B cell (primary cell): ENCODE measurements around the gene SLC25A25. TPM values are rescaled to one million over a fixed set of nuclear protein-coding genes. Genes with fewer than 3 reads are reported as not detected.

Experiments
- ATAC-seq: fragments of 200-7000 bp; cut with Tn5 transposase; one replicate; pipeline ENCODE4 v1.10.0; 2021; ENCODE audit warnings: low read depth, mild to moderate bottlenecking, moderate number of reproducible peaks, moderate library complexity
- CTCF ChIA-PET: fragments of 350-600 bp; sonication (Branson Sonifier 250); formaldehyde crosslinking; loops from one replicate; lab custom pipeline; 2021; ENCODE audit warnings: antibody characterized with exemption, inconsistent platforms; lab: Charles Lee
- POLR2A ChIA-PET: fragments of 350-600 bp; sonication (Branson Sonifier 250); formaldehyde crosslinking; loops from one replicate; lab custom pipeline; 2021; ENCODE audit warnings: antibody characterized with exemption; lab: Charles Lee
- DNase-seq: peaks from one replicate; pipeline ENCODE4 v3.0.0; 2013
- H2AFZ ChIP-seq: 2 replicates; pipeline ENCODE4 v1.6.1; 2012; ENCODE audit warnings: mild to moderate bottlenecking, low read depth, low read length; ENCODE audit not compliant: insufficient read depth, poor library complexity, severe bottlenecking
- H3K27ac ChIP-seq, 2 donors: 1 replicate in 1 of 2; 2 replicates in 1 of 2; pipeline ENCODE4 v1.5.1; 2012 to 2013; ENCODE audit warnings: low read length in 2 of 2, mild to moderate bottlenecking in 2 of 2, moderate library complexity in 1 of 2
- H3K27me3 ChIP-seq, 4 experiments: fragments of 200-600 bp in 1 of 4; sonication (generic) in 1 of 4; replicated peaks in 1 of 4; 1 replicate in 2 of 4; 2 replicates in 2 of 4; pipeline versions ENCODE4 v1.6.1 to v1.7.0; 2013 to 2016; ENCODE audit warnings: low read length in 3 of 4, mild to moderate bottlenecking in 2 of 4, mixed read lengths in 1 of 4, moderate library complexity in 1 of 4; ENCODE audit not compliant: insufficient read depth in 4 of 4, control insufficient read depth in 3 of 4; ENCODE audit errors: control extremely low read depth in 1 of 4
- H3K36me3 ChIP-seq, 2 experiments: replicated peaks in 1 of 2; 1 replicate in 1 of 2; 2 replicates in 1 of 2; pipeline versions ENCODE4 v1.6.1 to v1.7.1; 2013; ENCODE audit warnings: low read length in 1 of 2; ENCODE audit not compliant: insufficient read depth in 2 of 2, control insufficient read depth in 1 of 2; ENCODE audit errors: control extremely low read depth in 1 of 2, extremely low read depth in 1 of 2
- H3K4me1 ChIP-seq, 2 donors: fragments of 200-600 bp in 1 of 2; sonication (generic) in 1 of 2; 1 replicate in 1 of 2; 2 replicates in 1 of 2; pipeline versions ENCODE4 v1.5.1 to v1.6.1; 2013 to 2017; ENCODE audit warnings: low read length in 2 of 2; ENCODE audit not compliant: control insufficient read depth in 2 of 2, insufficient read depth in 2 of 2
- H3K4me2 ChIP-seq: replicated peaks from 2 replicates; pipeline ENCODE3; 2012; ENCODE audit warnings: mild to moderate bottlenecking, low read depth, low read length; ENCODE audit not compliant: poor library complexity, severe bottlenecking
- H3K4me3 ChIP-seq, 5 experiments: fragments of 200-600 bp in 1 of 5; sonication (generic) in 1 of 5; 1 replicate in 3 of 5; 2 replicates in 2 of 5; pipeline versions ENCODE4 v1.5.1 to v1.7.0; 2011 to 2016; ENCODE audit warnings: low read length in 4 of 5, mild to moderate bottlenecking in 4 of 5, low read depth in 2 of 5, control low read depth in 1 of 5, moderate library complexity in 1 of 5; ENCODE audit not compliant: insufficient read depth in 1 of 5; ENCODE audit errors: control extremely low read depth in 1 of 5, extremely low read depth in 1 of 5
- H3K79me2 ChIP-seq: fragments of 200-600 bp; sonication (generic); one replicate; pipeline ENCODE4 v1.6.0; 2016; ENCODE audit warnings: low read length; ENCODE audit not compliant: control insufficient read depth, insufficient read depth
- H3K9ac ChIP-seq: fragments of 200-600 bp; sonication (generic); 2 replicates; pipeline ENCODE4 v1.6.1; 2017; ENCODE audit warnings: mild to moderate bottlenecking, low read length, moderate library complexity
- H3K9me3 ChIP-seq, 3 donors: one replicate each; pipeline versions ENCODE4 v1.6.1 to v1.7.1; 2013; ENCODE audit warnings: low read length in 2 of 3; ENCODE audit not compliant: control insufficient read depth in 2 of 3, insufficient read depth in 1 of 3; ENCODE audit errors: control extremely low read depth in 1 of 3
- H4K20me1 ChIP-seq: 2 replicates; pipeline ENCODE4 v1.6.0; 2012; ENCODE audit warnings: mild to moderate bottlenecking, low read length; ENCODE audit not compliant: insufficient read depth, control insufficient read depth, poor library complexity, severe bottlenecking
- H3K27ac Mint-ChIP-seq: one replicate; pipeline ENCODE4 v1.8.0; 2021; ENCODE audit warnings: mixed read lengths
- H3K27me3 Mint-ChIP-seq: one replicate; pipeline ENCODE4 v1.8.0; 2021; ENCODE audit warnings: mixed read lengths
- H3K4me1 Mint-ChIP-seq: one replicate; pipeline ENCODE4 v1.8.0; 2021; ENCODE audit warnings: mixed read lengths
- H3K4me3 Mint-ChIP-seq: one replicate; pipeline ENCODE4 v1.8.0; 2021; ENCODE audit warnings: mixed read lengths
- H3K9me3 Mint-ChIP-seq: one replicate; pipeline ENCODE4 v1.8.0; 2022; ENCODE audit warnings: mixed read lengths; ENCODE audit not compliant: insufficient read depth
- CTCF ChIP-seq: fragments of 200-600 bp; IDR thresholded peaks from one replicate; pipeline ENCODE4 v1.8.0; 2022; ENCODE audit warnings: antibody characterized with exemption, mild to moderate bottlenecking
- EZH2 ChIP-seq: IDR thresholded peaks from 2 replicates; pipeline ENCODE4 v1.6.1; 2012; ENCODE audit warnings: borderline replicate concordance, low read depth, mild to moderate bottlenecking, moderate library complexity, low read length; ENCODE audit not compliant: insufficient read depth, poor library complexity, severe bottlenecking
- WGBS: methylation state at CpG from one replicate; pipeline ENCODE4 v1.1.5; 2013; ENCODE audit warnings: missing lambda C conversion rate; ENCODE audit not compliant: insufficient coverage; 5-methylcytosine and 5-hydroxymethylcytosine counted together
- intact Hi-C: fragments of 100-400 bp; cut with micrococcal nuclease; formaldehyde crosslinking; loops from one replicate; pipeline ENCODE4 v1.10.0; 2022
- polyA plus RNA-seq: library from polyadenylated mRNA; depleted of rRNA; stranded (reverse); fragments of >200 nt; gene quantifications from 2 replicates; pipeline ENCODE4 v1.2.3, GENCODE V29; 2012
- total RNA-seq, 2 donors: library from RNA; stranded (reverse); fragments of 120-200 nt in 1 of 2; gene quantifications; 1 replicate in 1 of 2; 2 replicates in 1 of 2; pipeline versions ENCODE4 v1.2.3 to v1.2.4, GENCODE V29; 2013 to 2022

SLC25A25 gene
- total and polyA plus RNA-seq, 2 donors (not counting 1 experiment from before 2014, with no cell fraction given) = 12.1 to 18.6 TPM

GRCh38 chr9:128057724-128058409, 10.2 kb upstream of the SLC25A25 start:
- no peaks in the 10 kb centered on the region for H3K27me3 Mint-ChIP-seq
- Histone ChIP-seq H3K9ac (no peak overlapping the region), H3K4me3 (no peak overlapping the region), H3K27ac (no peak overlapping the region), H2AFZ (no peak overlapping the region), H3K9me3 (no peaks in the 10 kb centered on the region), H3K79me2 (peaks cover 11% of the 10 kb centered on the region), H3K4me2 (no peak overlapping the region), H3K27me3 (no peaks in the 10 kb centered on the region), H3K4me1 (peaks cover 27% of the 10 kb centered on the region in 2 donors), H3K36me3 (no peaks in the 10 kb centered on the region), H4K20me1 (no peaks in the 10 kb centered on the region)
- no peak for ATAC-seq
- peaks cover 23% of the 10 kb centered on the region for H3K4me1 Mint-ChIP-seq
- H3K9me3 Mint-ChIP-seq = no peaks in the 10 kb centered on the region
- DNase-seq = no peak
- no peak overlapping the region for H3K4me3 Mint-ChIP-seq
- POLR2A ChIA-PET = no interaction called here
- H3K27ac Mint-ChIP-seq = no peak overlapping the region
- CTCF ChIA-PET = interaction anchor here (0.6 to 0.9 kb wide), 3 partner anchors 22 to 117 kb away, joined by 3 to 4 read pairs (median 3); no protein-coding TSS in a partner anchor
- 100% methylated on average over 1 of the region's 8 CpGs for WGBS
- intact Hi-C loops = no loop called here
- TF ChIP-seq CTCF (no peak), EZH2 (no peak)

- Histone ChIP-seq H2AFZ (no peak overlapping the region), H3K4me3 (no peak overlapping the region), H3K79me2 (peaks cover 26% of the 10 kb centered on the region), H4K20me1 (no peaks in the 10 kb centered on the region), H3K9ac (no peak overlapping the region), H3K4me2 (no peak overlapping the region), H3K27me3 (no peaks in the 10 kb centered on the region), H3K4me1 (peaks cover 35 to 41% of the 10 kb centered on the region in 2 donors), H3K27ac (no peak overlapping the region), H3K36me3 (peaks cover 0 to 5% of the 10 kb centered on the region in 2 experiments), H3K9me3 (no peaks in the 10 kb centered on the region)
- Mint-ChIP-seq H3K4me1 (peaks cover 35% of the 10 kb centered on the region), H3K27me3 (no peaks in the 10 kb centered on the region), H3K9me3 (no peaks in the 10 kb centered on the region), H3K4me3 (no peak overlapping the region), H3K27ac (no peak overlapping the region)
- 100% methylated on average over 5 of the region's 6 CpGs for WGBS
- intact Hi-C loops = no loop called here
- no peak for TF ChIP-seq EZH2
- TF ChIP-seq CTCF = no peak
- CTCF ChIA-PET = interaction anchor here (1.0 to 1.3 kb wide), 4 partner anchors 21 to 117 kb away, joined by 3 to 5 read pairs (median 4); no protein-coding TSS in a partner anchor
- ATAC-seq = no peak
- DNase-seq = no peak
- POLR2A ChIA-PET = interaction anchor here (0.6 kb wide), 1 partner anchor 144 kb away, joined by 3 read pairs; no protein-coding TSS in a partner anchor
Observed at GRCh38 chr9:128059365-128059983, 8.6 kb upstream of the SLC25A25 start.
